SK-N-MC (cell line): ENCODE measurements around the gene TBL2.
"Not testable (repeated sequence)": the region's sequence is repeated elsewhere in the genome, so short reads cannot be mapped to it uniquely, and the experiment has no call there.

Source experiments
- DNase-seq: peaks from one replicate; pipeline ENCODE4 v3.0.0-alpha.2; 2011; ENCODE audit warnings: low read depth, low spot score
- H3K27ac ChIP-seq: fragments of 200-600 bp; sonication (generic); 2 replicates; pipeline ENCODE4 v1.5.1; 2016; ENCODE audit warnings: mixed run types
- H3K36me3 ChIP-seq: fragments of 200-600 bp; sonication (generic); 2 replicates; pipeline ENCODE4 v1.6.1; 2017; ENCODE audit warnings: antibody characterized with exemption, low read length, mixed read lengths; ENCODE audit not compliant: insufficient read depth
- H3K4me3 ChIP-seq: fragments of 200-600 bp; sonication (generic); 2 replicates; pipeline ENCODE4 v1.5.1; 2016
- H3K9ac ChIP-seq: fragments of 200-600 bp; sonication (generic); 2 replicates; pipeline ENCODE4 v1.8.0; 2017; ENCODE audit warnings: mixed run types, mixed read lengths; ENCODE audit not compliant: insufficient read length
- H3K9me3 ChIP-seq: fragments of 200-600 bp; sonication (generic); 2 replicates; pipeline ENCODE4 v1.6.1; 2017; ENCODE audit warnings: low read depth, mild to moderate bottlenecking, antibody characterized with exemption, low read length, moderate library complexity, mixed read lengths
- EZH2 ChIP-seq: fragments of 200-600 bp; sonication (generic); IDR thresholded peaks from one replicate; pipeline ENCODE4 v1.6.1; 2017; ENCODE audit warnings: antibody characterized with exemption
- FOXP2 ChIP-seq: optimal IDR thresholded peaks from 2 replicates; pipeline ENCODE3; 2011; ENCODE audit warnings: mild to moderate bottlenecking, moderate library complexity; ENCODE audit not compliant: insufficient read depth; ENCODE audit errors: extremely low read length, control extremely low read depth
- POLR2AphosphoS5 ChIP-seq: IDR thresholded peaks from 2 replicates; pipeline ENCODE4 v1.6.1; 2012; ENCODE audit warnings: mild to moderate bottlenecking, low read depth, low read length, borderline replicate concordance

Gene TBL2

GRCh38 chr7:73597978-73598782 is 19.8 kb upstream of the TBL2 start:
- H3K4me3 ChIP-seq = no peak overlapping the region
- H3K9me3 ChIP-seq = no peaks in the 10 kb centered on the region
- no peak overlapping the region for H3K27ac ChIP-seq
- DNase-seq = no peak
- TF ChIP-seq FOXP2 (no peak), EZH2 (no peak), POLR2AphosphoS5 (no peak)
- H3K36me3 ChIP-seq = no peaks in the 10 kb centered on the region
- H3K9ac ChIP-seq = no peak overlapping the region

DNA sequence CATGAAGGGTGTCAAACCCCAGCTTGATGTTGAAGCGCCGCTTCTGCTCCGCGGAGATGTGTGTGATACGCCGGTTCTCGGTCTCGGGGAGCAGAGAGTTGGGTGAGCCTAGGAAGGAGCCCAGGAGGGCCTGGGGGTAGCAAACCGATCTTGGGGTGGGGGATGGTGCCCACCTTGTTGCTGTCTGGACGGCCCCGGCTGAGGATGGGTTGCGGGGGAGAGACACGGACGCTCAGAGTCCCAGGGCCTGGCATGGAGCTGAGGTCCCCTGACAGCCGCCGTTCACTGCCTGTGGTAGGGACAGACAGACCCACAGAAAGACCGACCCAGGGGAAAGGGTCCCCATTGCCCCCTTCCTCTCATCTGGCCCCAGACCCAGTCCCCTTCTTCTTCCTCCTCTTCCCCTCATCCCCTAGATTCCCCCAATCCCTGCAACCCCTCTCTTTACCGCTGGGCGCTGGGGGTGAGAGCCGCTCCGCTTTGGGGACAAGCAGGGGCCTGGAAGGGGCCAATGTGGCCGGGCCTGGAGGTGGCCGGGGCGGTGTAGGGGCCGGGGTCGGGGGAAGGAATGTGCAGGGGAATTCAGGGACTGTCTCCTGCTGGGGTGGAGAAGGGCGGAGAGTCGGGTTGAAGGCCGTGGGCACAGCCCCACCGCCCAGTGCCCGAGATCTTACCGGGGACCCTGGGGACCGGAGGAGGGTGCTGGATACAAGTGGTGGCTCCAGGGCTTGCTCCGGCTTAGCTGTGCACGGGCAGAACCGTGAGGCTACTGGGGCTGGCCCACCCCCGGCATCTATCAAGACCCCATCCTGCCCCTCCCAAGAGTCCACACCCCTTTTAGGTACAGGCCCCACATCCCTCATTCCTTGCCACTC is 18.0 kb upstream of the TBL2 start:
- Histone ChIP-seq H3K9me3 (no peaks in the 10 kb centered on the region), H3K4me3 (no peak overlapping the region), H3K36me3 (no peaks in the 10 kb centered on the region), H3K9ac (no peak overlapping the region), H3K27ac (no peak overlapping the region)
- no peak for TF ChIP-seq EZH2
- no peak for TF ChIP-seq POLR2AphosphoS5
- TF ChIP-seq FOXP2 = no peak
- DNase-seq = no peak

- no peak overlapping the region for H3K9ac ChIP-seq
- H3K36me3 ChIP-seq = no peaks in the 10 kb centered on the region
- H3K27ac ChIP-seq = no peak overlapping the region
- no peak for DNase-seq
- H3K4me3 ChIP-seq = no peak overlapping the region
- H3K9me3 ChIP-seq = no peaks in the 10 kb centered on the region
- TF ChIP-seq EZH2 (no peak), FOXP2 (no peak), POLR2AphosphoS5 (no peak)
These were observed 17.0 kb upstream of the TBL2 start for GRCh38 chr7:73595358-73595757.

DNA sequence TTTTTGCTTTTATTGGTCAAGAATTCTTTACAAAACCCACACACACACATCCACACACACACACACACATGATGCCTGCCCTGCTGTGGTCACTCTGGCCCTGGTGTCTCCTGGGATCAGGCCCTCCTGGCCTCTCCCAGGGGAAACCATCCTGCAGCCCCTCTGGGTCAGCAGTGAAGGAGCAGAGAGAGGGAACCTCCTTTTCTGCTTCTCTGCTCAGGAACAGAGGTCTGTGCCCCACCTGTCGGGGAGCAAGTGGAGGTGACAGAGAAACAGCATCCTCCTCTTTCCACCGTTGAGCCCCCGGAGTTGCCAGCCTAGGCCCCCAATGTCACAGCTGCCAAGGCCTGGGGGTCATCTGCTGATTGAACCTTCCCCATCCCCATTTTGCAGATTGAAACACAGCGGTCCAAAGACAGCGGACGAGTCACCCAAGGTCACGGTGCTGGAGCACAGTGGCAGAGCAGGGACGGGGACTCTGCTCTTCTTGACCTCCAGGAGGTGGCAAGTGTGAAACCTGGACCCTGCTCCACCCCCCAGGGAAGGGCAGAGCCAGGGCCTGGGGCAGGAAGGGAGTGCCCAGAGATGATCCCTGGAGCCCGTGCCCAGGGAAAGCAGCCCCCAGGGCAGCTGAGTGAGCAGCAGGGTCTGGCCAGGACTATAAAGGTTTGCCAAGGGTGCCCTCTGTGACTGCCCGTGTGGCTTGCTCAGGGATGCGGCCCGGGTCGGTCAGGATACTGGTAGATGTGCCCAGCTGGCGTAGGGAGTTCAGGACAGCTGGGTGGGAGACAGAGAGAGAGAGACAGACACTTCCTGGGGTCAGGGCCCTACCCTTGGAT is 15.0 kb upstream of the TBL2 start:
- Histone ChIP-seq H3K9ac (no peak overlapping the region), H3K9me3 (no peaks in the 10 kb centered on the region), H3K36me3 (no peaks in the 10 kb centered on the region), H3K4me3 (no peak overlapping the region), H3K27ac (no peak overlapping the region)
- no peak for DNase-seq
- TF ChIP-seq POLR2AphosphoS5 = no peak
- no peak for TF ChIP-seq FOXP2
- no peak for TF ChIP-seq EZH2

GRCh38 chr7:73586911-73587310 is 8.5 kb upstream of the TBL2 start:
- DNase-seq = no peak
- no peak overlapping the region for H3K4me3 ChIP-seq
- H3K9ac ChIP-seq = no peak overlapping the region
- no peaks in the 10 kb centered on the region for H3K9me3 ChIP-seq
- no peak overlapping the region for H3K27ac ChIP-seq
- H3K36me3 ChIP-seq = no peaks in the 10 kb centered on the region
- TF ChIP-seq EZH2 (no peak), FOXP2 (no peak), POLR2AphosphoS5 (no peak)

GRCh38 chr7:73585196-73585595 is 6.8 kb upstream of the TBL2 start:
- no peaks in the 10 kb centered on the region for H3K9me3 ChIP-seq
- H3K4me3 ChIP-seq = no peak overlapping the region
- DNase-seq = no peak
- TF ChIP-seq FOXP2 = no peak
- no peak for TF ChIP-seq EZH2
- TF ChIP-seq POLR2AphosphoS5 = no peak
- no peaks in the 10 kb centered on the region for H3K36me3 ChIP-seq
- H3K9ac ChIP-seq = no peak overlapping the region
- H3K27ac ChIP-seq = no peak overlapping the region

GRCh38 chr7:73582664-73583202 is 4.4 kb upstream of the TBL2 start:
- Histone ChIP-seq H3K36me3 (no peaks in the 10 kb centered on the region), H3K27ac (no peak overlapping the region), H3K9me3 (no peaks in the 10 kb centered on the region), H3K4me3 (no peak overlapping the region), H3K9ac (no peak overlapping the region)
- no peak for DNase-seq
- no peak for TF ChIP-seq FOXP2
- TF ChIP-seq EZH2 = no peak
- TF ChIP-seq POLR2AphosphoS5 = no peak

- not testable (repeated sequence) for H3K27ac ChIP-seq, DNase-seq, H3K9ac ChIP-seq, H3K4me3 ChIP-seq, H3K9me3 ChIP-seq, H3K36me3 ChIP-seq
These were observed 2.6 kb upstream of the TBL2 start for GRCh38 chr7:73581006-73581405.
